ENCODE measurements around the gene TMPRSS6. TPM values are rescaled to one million over a fixed set of nuclear protein-coding genes. Genes with fewer than 3 reads are reported as not detected.
A peak's percentile ranks its signal among the peaks of the same experiment; 100 is the strongest.

The TMPRSS6 gene
- polyA plus RNA-seq, 1 donor from 2014 or later: not detected

GRCh38 chr22:37132773-37133172, 23.3 kb upstream of the TMPRSS6 start:
- Mint-ChIP-seq H3K27me3 (no peaks in the 10 kb centered on the region), H3K27ac (no peak overlapping the region), H3K4me3 (no peak overlapping the region), H3K36me3 (no peaks in the 10 kb centered on the region), H3K9me3 (no peaks in the 10 kb centered on the region), H3K4me1 (peaks cover 0 to under 1% (median 0%) of the 10 kb centered on the region in 3 donors)

- Mint-ChIP-seq H3K9me3 (no peaks in the 10 kb centered on the region), H3K27ac (no peak overlapping the region), H3K4me1 (peaks cover 0 to 2% (median 0%) of the 10 kb centered on the region in 3 donors), H3K4me3 (no peak overlapping the region), H3K27me3 (no peaks in the 10 kb centered on the region), H3K36me3 (no peaks in the 10 kb centered on the region)
Observed at GRCh38 chr22:37129866-37130441, 20.4 kb upstream of the TMPRSS6 start.

GRCh38 chr22:37128555-37129281, 19.2 kb upstream of the TMPRSS6 start:
- Mint-ChIP-seq H3K27ac (no peak overlapping the region), H3K4me1 (peaks cover 0 to 2% (median 1%) of the 10 kb centered on the region in 3 donors), H3K27me3 (no peaks in the 10 kb centered on the region), H3K4me3 (no peak overlapping the region), H3K9me3 (no peaks in the 10 kb centered on the region), H3K36me3 (no peaks in the 10 kb centered on the region)

GRCh38 chr22:37127350-37127878, 17.9 kb upstream of the TMPRSS6 start:
- no peaks in the 10 kb centered on the region for H3K9me3 Mint-ChIP-seq
- H3K4me3 Mint-ChIP-seq: no peak overlapping the region
- no peaks in the 10 kb centered on the region for H3K36me3 Mint-ChIP-seq
- no peaks in the 10 kb centered on the region for H3K27me3 Mint-ChIP-seq
- no peak overlapping the region for H3K27ac Mint-ChIP-seq
- peaks cover 3 to 9% (median 7%) of the 10 kb centered on the region in 3 donors for H3K4me1 Mint-ChIP-seq

GRCh38 chr22:37126882-37127281, 17.4 kb upstream of the TMPRSS6 start:
- Mint-ChIP-seq H3K27ac (no peak overlapping the region), H3K9me3 (no peaks in the 10 kb centered on the region), H3K4me3 (no peak overlapping the region), H3K36me3 (no peaks in the 10 kb centered on the region), H3K4me1 (peaks cover 7 to 14% (median 13%) of the 10 kb centered on the region in 3 donors), H3K27me3 (peaks cover 2% of the 10 kb centered on the region)

GRCh38 chr22:37126383-37126782, 16.9 kb upstream of the TMPRSS6 start:
- Mint-ChIP-seq H3K9me3 (no peaks in the 10 kb centered on the region), H3K36me3 (no peaks in the 10 kb centered on the region), H3K4me3 (no peak overlapping the region), H3K4me1 (peaks cover 11 to 17% (median 15%) of the 10 kb centered on the region in 3 donors), H3K27ac (no peak overlapping the region), H3K27me3 (peaks cover 2% of the 10 kb centered on the region)

- peaks cover 15 to 22% (median 20%) of the 10 kb centered on the region in 3 donors for H3K4me1 Mint-ChIP-seq
- no peak overlapping the region for H3K4me3 Mint-ChIP-seq
- H3K9me3 Mint-ChIP-seq: no peaks in the 10 kb centered on the region
- peaks cover 2% of the 10 kb centered on the region for H3K27me3 Mint-ChIP-seq
- H3K36me3 Mint-ChIP-seq: peaks cover under 1% of the 10 kb centered on the region
- peak overlapping the region in 1 of 3 donors; percentile 67 for H3K27ac Mint-ChIP-seq
Observed at GRCh38 chr22:37123649-37124048, 14.1 kb upstream of the TMPRSS6 start.

- no peaks in the 10 kb centered on the region for H3K9me3 Mint-ChIP-seq
- H3K4me3 Mint-ChIP-seq: peak overlapping the region in 3 of 4 donors; percentile 2 to 89 (median 67)
- H3K36me3 Mint-ChIP-seq: peaks cover 1% of the 10 kb centered on the region
- H3K4me1 Mint-ChIP-seq: peaks cover 15 to 22% (median 20%) of the 10 kb centered on the region in 3 donors
- peak overlapping the region; percentile 67 to 78 (median 68) for H3K27ac Mint-ChIP-seq
- H3K27me3 Mint-ChIP-seq: peaks cover 2% of the 10 kb centered on the region
Observed at GRCh38 chr22:37122598-37123180, 13.2 kb upstream of the TMPRSS6 start.

- H3K27me3 Mint-ChIP-seq: peaks cover 2% of the 10 kb centered on the region
- peak overlapping the region; percentile 57 to 78 (median 68) for H3K27ac Mint-ChIP-seq
Observed at GRCh38 chr22:37121887-37122591, 12.5 kb upstream of the TMPRSS6 start.

GRCh38 chr22:37120569-37121340, 11.2 kb upstream of the TMPRSS6 start:
- peaks cover 1% of the 10 kb centered on the region for H3K36me3 Mint-ChIP-seq
- H3K27ac Mint-ChIP-seq: peak overlapping the region in 1 of 3 donors; percentile 58
- peaks cover 15 to 22% (median 20%) of the 10 kb centered on the region in 3 donors for H3K4me1 Mint-ChIP-seq
- no peaks in the 10 kb centered on the region for H3K9me3 Mint-ChIP-seq
- no peak overlapping the region for H3K4me3 Mint-ChIP-seq
- H3K27me3 Mint-ChIP-seq: peaks cover 2% of the 10 kb centered on the region

More at GRCh38 chr22:37121887-37122591, 12.5 kb upstream of the TMPRSS6 start:
- H3K9me3 Mint-ChIP-seq: no peaks in the 10 kb centered on the region
- peaks cover 1% of the 10 kb centered on the region for H3K36me3 Mint-ChIP-seq
- H3K4me1 Mint-ChIP-seq: peaks cover 15 to 22% (median 20%) of the 10 kb centered on the region in 3 donors
- H3K4me3 Mint-ChIP-seq: peak overlapping the region; percentile 2 to 89 (median 20)

GRCh38 chr22:37119872-37120271, 10.4 kb upstream of the TMPRSS6 start:
- Mint-ChIP-seq H3K9me3 (no peaks in the 10 kb centered on the region), H3K27ac (peak overlapping the region in 1 of 3 donors; percentile 58), H3K36me3 (peaks cover 1% of the 10 kb centered on the region), H3K27me3 (peaks cover 2% of the 10 kb centered on the region), H3K4me3 (peak overlapping the region in 1 of 4 donors; percentile 81), H3K4me1 (peaks cover 15 to 20% (median 20%) of the 10 kb centered on the region in 3 donors)

GRCh38 chr22:37118083-37118482, 8.6 kb upstream of the TMPRSS6 start:
- peaks cover 15 to 19% (median 19%) of the 10 kb centered on the region in 3 donors for H3K4me1 Mint-ChIP-seq
- H3K27ac Mint-ChIP-seq: no peak overlapping the region
- peaks cover 2% of the 10 kb centered on the region for H3K27me3 Mint-ChIP-seq
- peaks cover 1% of the 10 kb centered on the region for H3K36me3 Mint-ChIP-seq
- no peaks in the 10 kb centered on the region for H3K9me3 Mint-ChIP-seq
- no peak overlapping the region for H3K4me3 Mint-ChIP-seq

GRCh38 chr22:37117092-37117491, 7.6 kb upstream of the TMPRSS6 start:
- Mint-ChIP-seq H3K36me3 (peaks cover 1% of the 10 kb centered on the region), H3K27ac (peak overlapping the region in 1 of 3 donors; percentile 27), H3K9me3 (no peaks in the 10 kb centered on the region), H3K4me3 (no peak overlapping the region), H3K4me1 (peaks cover 5 to 14% (median 10%) of the 10 kb centered on the region in 3 donors), H3K27me3 (peaks cover under 1% of the 10 kb centered on the region)

GRCh38 chr22:37115032-37115431, 5.5 kb upstream of the TMPRSS6 start:
- no peak overlapping the region for H3K27ac Mint-ChIP-seq
- no peaks in the 10 kb centered on the region for H3K9me3 Mint-ChIP-seq
- H3K36me3 Mint-ChIP-seq: peaks cover 1% of the 10 kb centered on the region
- no peaks in the 10 kb centered on the region for H3K27me3 Mint-ChIP-seq
- H3K4me3 Mint-ChIP-seq: no peak overlapping the region
- H3K4me1 Mint-ChIP-seq: peaks cover 0 to 5% (median 4%) of the 10 kb centered on the region in 3 donors

Measured in IgD-negative memory B cell (primary cell).